Hepatocyte (in vitro differentiated cells): Measurements from ENCODE around the gene EPC2.

Experiments
- CTCF ChIP-seq: fragments of 200-600 bp; sonication (generic); IDR thresholded peaks from 2 replicates; pipeline ENCODE4 v1.5.1; 2016; ENCODE audit warnings: antibody characterized with exemption, mild to moderate bottlenecking; ENCODE audit not compliant: poor library complexity
- EZH2 ChIP-seq: fragments of 200-600 bp; sonication (generic); IDR thresholded peaks from 2 replicates; pipeline ENCODE4 v1.6.1; 2016; ENCODE audit warnings: antibody characterized with exemption, mild to moderate bottlenecking, borderline replicate concordance
- EZH2phosphoT487 ChIP-seq: fragments of 200-600 bp; sonication (generic); IDR thresholded peaks from one replicate; pipeline ENCODE4 v1.6.1; 2018; ENCODE audit warnings: antibody characterized with exemption, mild to moderate bottlenecking, low read depth, moderate library complexity; ENCODE audit not compliant: unreplicated experiment, severe bottlenecking

GRCh38 chr2:148645539-148646230, 1.1 kb downstream of the EPC2 start:
- TF ChIP-seq CTCF (no peak), EZH2 (no peak), EZH2phosphoT487 (no peak)
